Endothelial cell (in vitro differentiated cells): ENCODE measurements around the gene MACROD2. TPM values are rescaled to one million over a fixed set of nuclear protein-coding genes. Genes with fewer than 3 reads are reported as not detected.

Source experiments
- DNase-seq: peaks from one replicate; pipeline ENCODE4 v3.0.0; 2021; ENCODE audit warnings: low spot score
- H3K27ac Mint-ChIP-seq: one replicate; pipeline ENCODE4 v1.8.0; 2021; ENCODE audit warnings: mixed read lengths, inconsistent platforms; ENCODE audit not compliant: unreplicated experiment
- H3K27me3 Mint-ChIP-seq: one replicate; pipeline ENCODE4 v1.8.0; 2021; ENCODE audit warnings: mild to moderate bottlenecking, moderate library complexity, mixed read lengths, inconsistent platforms; ENCODE audit not compliant: unreplicated experiment
- H3K36me3 Mint-ChIP-seq: one replicate; pipeline ENCODE4 v1.8.0; 2021; ENCODE audit warnings: mild to moderate bottlenecking, low read depth, mixed read lengths, inconsistent platforms; ENCODE audit not compliant: unreplicated experiment
- H3K4me1 Mint-ChIP-seq: one replicate; pipeline ENCODE4 v1.8.0; 2021; ENCODE audit warnings: mild to moderate bottlenecking, mixed read lengths, inconsistent platforms; ENCODE audit not compliant: unreplicated experiment
- H3K4me3 Mint-ChIP-seq: one replicate; pipeline ENCODE4 v1.8.0; 2021; ENCODE audit warnings: mild to moderate bottlenecking, mixed read lengths, inconsistent platforms; ENCODE audit not compliant: unreplicated experiment
- H3K9me3 Mint-ChIP-seq: one replicate; pipeline ENCODE4 v1.8.0; 2021; ENCODE audit warnings: mixed read lengths, inconsistent platforms; ENCODE audit not compliant: unreplicated experiment
- CTCF ChIP-seq: fragments of 200-600 bp; sonication (generic); IDR thresholded peaks from one replicate; pipeline ENCODE4 v1.5.0; 2021; ENCODE audit warnings: antibody characterized with exemption; ENCODE audit not compliant: unreplicated experiment
- total RNA-seq: library from RNA; stranded (reverse); fragmentation: NEBNext Ultra II Directional; extraction: Animal tissue kit (Norgen Biotek cat#: 25700); gene quantifications from one replicate; pipeline ENCODE4 v1.2.1, GENCODE V29; 2021; ENCODE audit not compliant: unreplicated experiment

Gene MACROD2
- total RNA-seq, 1 donor from 2014 or later = 6.4 TPM

DNA sequence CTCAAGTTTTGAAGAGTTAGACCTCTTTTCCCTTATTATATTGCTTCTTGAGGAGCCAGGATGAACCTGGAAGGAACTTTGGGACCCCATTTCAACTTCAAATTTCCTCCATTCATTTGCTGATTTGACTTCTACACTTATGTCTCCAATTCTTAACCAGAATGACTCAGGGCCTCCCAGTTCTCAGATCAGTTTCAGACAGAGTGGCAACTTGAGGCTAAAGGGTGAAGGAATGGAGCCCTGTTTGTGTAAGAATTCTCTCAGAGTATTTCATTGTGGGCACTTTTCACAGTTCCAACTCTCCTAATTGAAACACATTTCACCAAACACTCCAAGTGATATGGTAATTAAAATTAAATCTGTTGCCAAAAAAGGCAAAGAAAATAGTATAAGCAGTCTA lies 451.1 kb downstream of the MACROD2 start:
- TF ChIP-seq CTCF = no peak
- no peaks in the 10 kb centered on the region for H3K36me3 Mint-ChIP-seq
- H3K27me3 Mint-ChIP-seq = peaks cover 1% of the 10 kb centered on the region
- H3K9me3 Mint-ChIP-seq = no peaks in the 10 kb centered on the region
- H3K27ac Mint-ChIP-seq = no peak overlapping the region
- no peak overlapping the region for H3K4me3 Mint-ChIP-seq
- no peaks in the 10 kb centered on the region for H3K4me1 Mint-ChIP-seq
- DNase-seq = no peak

DNA sequence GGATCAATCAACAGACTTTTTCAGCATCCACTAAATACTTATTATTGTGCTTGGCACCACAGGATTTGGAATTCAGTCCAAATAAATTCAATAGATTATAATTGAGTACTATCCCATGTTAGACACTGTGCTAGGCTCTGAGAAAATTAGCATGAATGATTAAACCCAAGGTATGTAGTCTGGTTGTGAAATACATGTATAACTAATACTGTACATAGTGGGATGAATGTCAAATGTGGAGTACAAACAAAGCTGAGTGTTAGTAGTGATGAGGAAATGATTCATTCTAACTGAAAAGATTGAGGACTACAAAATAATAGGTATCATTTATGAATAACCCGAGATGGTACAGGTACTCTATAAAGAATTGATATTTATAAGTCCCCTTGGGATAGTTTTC lies 454.0 kb downstream of the MACROD2 start:
- Mint-ChIP-seq H3K4me3 (no peak overlapping the region), H3K36me3 (no peaks in the 10 kb centered on the region), H3K27ac (no peak overlapping the region), H3K9me3 (no peaks in the 10 kb centered on the region), H3K27me3 (no peaks in the 10 kb centered on the region), H3K4me1 (no peaks in the 10 kb centered on the region)
- no peak for TF ChIP-seq CTCF
- DNase-seq = no peak

GRCh38 chr20:14450256-14450655 lies 454.9 kb downstream of the MACROD2 start:
- no peaks in the 10 kb centered on the region for H3K9me3 Mint-ChIP-seq
- no peaks in the 10 kb centered on the region for H3K4me1 Mint-ChIP-seq
- no peak for DNase-seq
- H3K4me3 Mint-ChIP-seq = no peak overlapping the region
- H3K36me3 Mint-ChIP-seq = no peaks in the 10 kb centered on the region
- H3K27ac Mint-ChIP-seq = no peak overlapping the region
- no peak for TF ChIP-seq CTCF
- no peaks in the 10 kb centered on the region for H3K27me3 Mint-ChIP-seq

GRCh38 chr20:14451458-14451857 lies 456.1 kb downstream of the MACROD2 start:
- TF ChIP-seq CTCF = no peak
- Mint-ChIP-seq H3K27me3 (no peaks in the 10 kb centered on the region), H3K9me3 (no peaks in the 10 kb centered on the region), H3K27ac (no peak overlapping the region), H3K4me1 (no peaks in the 10 kb centered on the region), H3K4me3 (no peak overlapping the region), H3K36me3 (no peaks in the 10 kb centered on the region)
- DNase-seq = no peak

- DNase-seq = no peak
- Mint-ChIP-seq H3K27me3 (no peaks in the 10 kb centered on the region), H3K9me3 (no peaks in the 10 kb centered on the region), H3K27ac (no peak overlapping the region), H3K4me1 (no peaks in the 10 kb centered on the region), H3K36me3 (no peaks in the 10 kb centered on the region), H3K4me3 (no peak overlapping the region)
- no peak for TF ChIP-seq CTCF
These were observed 457.9 kb downstream of the MACROD2 start for GRCh38 chr20:14453259-14453658.
